ENCODE results near the gene RHOF. TPM values are rescaled to one million over a fixed set of nuclear protein-coding genes. Genes with fewer than 3 reads are reported as not detected.

The RHOF gene
- total and polyA plus RNA-seq, 2 of the 13 experiments (the other 11 are each of a cell fraction or from before 2014, with no cell fraction given): 14.6 to 32.2 TPM

GRCh38 chr12:121797937-121798786, 4.7 kb upstream of the RHOF start (continued):
- TF ChIP-seq KDM5B (CRISPR knock-in tag; IDR thresholded peaks at IDR 0.05; ENCODE audit: borderline replicate concordance) (peak; percentile 56; the same call in 1 of the 2 replicates), ZBTB7B (CRISPR knock-in tag; IDR thresholded peaks at IDR 0.05) (0 out of 2 replicates have a peak, but pooled peaks have one; percentile 36), PAXIP1 (CRISPR knock-in tag; conservative IDR thresholded peaks at IDR 0.05) (peak; percentile 45), HIC2 (CRISPR knock-in tag; IDR thresholded peaks at IDR 0.05; ENCODE audit: low read depth) (peak; percentile 55), NR2F6 (IDR thresholded peaks at IDR 0.05) (no peak), NR2F6 (CRISPR knock-in tag; IDR thresholded peaks at IDR 0.05) (peak; percentile 69; the same call in 1 of the 2 replicates), NRL (CRISPR knock-in tag; IDR thresholded peaks at IDR 0.05; ENCODE audit: borderline replicate concordance) (peak; percentile 74; the same call in 1 of the 2 replicates), ZNF414 (CRISPR knock-in tag; IDR thresholded peaks at IDR 0.05) (peak; percentile 69; the same call in 1 of the 2 replicates), POLR2AphosphoS5 (IDR thresholded peaks at IDR 0.05; ENCODE audit: low read depth, low read length) (peak; percentile 22; the same call in 1 of the 2 replicates), TARDBP (CRISPR knock-in tag; IDR thresholded peaks at IDR 0.05) (no peak), MED8 (CRISPR knock-in tag; IDR thresholded peaks at IDR 0.05; ENCODE audit: insufficient replicate concordance) (no peak), ISL2 (CRISPR knock-in tag; IDR thresholded peaks at IDR 0.05) (no peak), YEATS4 (CRISPR knock-in tag; IDR thresholded peaks at IDR 0.05; ENCODE audit: borderline replicate concordance) (peak; percentile 35; the same call in 1 of the 2 replicates), HOXA3 (CRISPR knock-in tag; IDR thresholded peaks at IDR 0.05) (peak; percentile 55; the same call in 1 of the 2 replicates), KLF11 (CRISPR knock-in tag; IDR thresholded peaks at IDR 0.05) (no peak), ONECUT2 (CRISPR knock-in tag; IDR thresholded peaks at IDR 0.05) (no peak), FOXP4 (CRISPR knock-in tag; IDR thresholded peaks at IDR 0.05) (no peak; the same call in 1 of the 2 replicates), ZNF747 (CRISPR knock-in tag; IDR thresholded peaks at IDR 0.05; ENCODE audit: borderline replicate concordance) (no peak), ATF3 (CRISPR knock-in tag; IDR thresholded peaks at IDR 0.05) (no peak), ZSCAN9 (CRISPR knock-in tag; IDR thresholded peaks at IDR 0.05; ENCODE audit: borderline replicate concordance) (peak; percentile 25; the same call in 1 of the 2 replicates), ATF7-NPFF (CRISPR knock-in tag; IDR thresholded peaks at IDR 0.05; ENCODE audit: low read depth) (0 out of 2 replicates have a peak, but pooled peaks have one; percentile 8)

Measured in HepG2 (cell line).